ENCODE measurements around the gene EFNA1. TPM values are rescaled to one million over a fixed set of nuclear protein-coding genes. Genes with fewer than 3 reads are reported as not detected.
"Not testable (repeated sequence)": the region's sequence is repeated elsewhere in the genome, so short reads cannot be mapped to it uniquely, and the experiment has no call there.

EFNA1 gene
- total and polyA plus RNA-seq, 2 donors from 2014 or later = 61.1 to 133 TPM

DNA sequence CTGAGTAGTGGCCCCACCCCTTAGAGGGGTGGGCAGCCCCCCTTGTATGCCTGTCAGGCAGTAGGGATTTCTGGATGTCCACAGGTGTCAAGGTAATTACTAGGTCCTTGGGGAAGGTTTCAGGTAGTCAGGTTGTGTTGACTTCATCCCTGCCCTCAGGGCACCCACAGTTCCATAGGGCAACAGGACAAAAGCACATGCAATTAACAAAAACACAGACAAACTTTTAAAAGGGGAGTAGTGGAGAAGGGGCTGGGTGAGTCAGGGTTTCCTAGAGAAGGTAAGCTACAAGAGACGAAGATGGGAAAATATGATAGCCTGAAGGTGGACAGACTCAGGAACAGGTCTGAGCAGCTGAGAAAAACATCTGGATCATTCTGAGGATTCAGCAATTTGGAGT lies 31.3 kb downstream of the EFNA1 start:
- Histone ChIP-seq H3K27ac (ENCODE audit: low read depth in 2 of 2, low read length in 2 of 2) (no peak overlapping the region), H3K4me1 (ENCODE audit: control insufficient read depth in 2 of 3, insufficient read depth in 2 of 3, low read depth in 1 of 3, low read length in 3 of 3) (no peaks in the 10 kb centered on the region), H3K36me3 (ENCODE audit: control insufficient read depth in 2 of 3, insufficient read depth in 3 of 3, low read length in 3 of 3) (no peaks in the 10 kb centered on the region), H3K4me3 (ENCODE audit: low read length in 3 of 3) (no peak overlapping the region), H3K9ac (ENCODE audit: low read length in 3 of 3) (no peak overlapping the region), H3K27me3 (ENCODE audit: control insufficient read depth, insufficient read depth, low read length) (no peaks in the 10 kb centered on the region), H3K9me3 (ENCODE audit: control insufficient read depth in 2 of 3, insufficient read depth in 1 of 3, low read length in 3 of 3) (no peaks in the 10 kb centered on the region)
- DNase-seq (peak in 1 of 5 donors; percentile 18), FAIRE-seq (no peak)
- TF ChIP-seq, protein P1, sequence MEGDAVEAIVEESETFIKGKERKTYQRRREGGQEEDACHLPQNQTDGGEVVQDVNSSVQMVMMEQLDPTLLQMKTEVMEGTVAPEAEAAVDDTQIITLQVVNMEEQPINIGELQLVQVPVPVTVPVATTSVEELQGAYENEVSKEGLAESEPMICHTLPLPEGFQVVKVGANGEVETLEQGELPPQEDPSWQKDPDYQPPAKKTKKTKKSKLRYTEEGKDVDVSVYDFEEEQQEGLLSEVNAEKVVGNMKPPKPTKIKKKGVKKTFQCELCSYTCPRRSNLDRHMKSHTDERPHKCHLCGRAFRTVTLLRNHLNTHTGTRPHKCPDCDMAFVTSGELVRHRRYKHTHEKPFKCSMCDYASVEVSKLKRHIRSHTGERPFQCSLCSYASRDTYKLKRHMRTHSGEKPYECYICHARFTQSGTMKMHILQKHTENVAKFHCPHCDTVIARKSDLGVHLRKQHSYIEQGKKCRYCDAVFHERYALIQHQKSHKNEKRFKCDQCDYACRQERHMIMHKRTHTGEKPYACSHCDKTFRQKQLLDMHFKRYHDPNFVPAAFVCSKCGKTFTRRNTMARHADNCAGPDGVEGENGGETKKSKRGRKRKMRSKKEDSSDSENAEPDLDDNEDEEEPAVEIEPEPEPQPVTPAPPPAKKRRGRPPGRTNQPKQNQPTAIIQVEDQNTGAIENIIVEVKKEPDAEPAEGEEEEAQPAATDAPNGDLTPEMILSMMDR (IDR thresholded peaks at IDR 0.05; ENCODE audit: borderline replicate concordance, extremely low read depth, insufficient read depth) = no peak
- intact Hi-C loops (cut with DNase I) = no loop called here

DNA sequence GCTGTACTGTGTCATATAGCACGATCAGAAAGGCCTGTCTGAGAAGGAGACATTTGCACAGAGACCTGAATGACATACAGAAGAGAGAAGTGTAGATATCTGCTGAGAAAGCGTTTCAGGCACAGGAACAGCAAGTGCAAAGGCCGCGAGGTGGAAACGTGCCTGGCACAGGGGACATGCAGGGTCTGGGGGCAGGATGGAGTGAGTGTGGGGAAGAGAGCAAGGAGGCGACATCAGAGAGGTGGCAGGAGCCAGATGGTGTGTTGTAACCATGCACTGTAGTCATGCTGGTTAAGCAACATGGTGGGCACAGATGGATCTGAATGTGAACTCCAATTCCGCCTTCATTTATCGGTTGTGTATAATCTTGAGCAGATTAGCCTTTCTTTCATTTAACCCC lies 32.5 kb downstream of the EFNA1 start:
- H3K36me3 ChIP-seq (ENCODE audit: control insufficient read depth in 2 of 3, insufficient read depth in 3 of 3, low read length in 3 of 3) = no peaks in the 10 kb centered on the region
- intact Hi-C loops (cut with DNase I) = no loop called here
- H3K27ac ChIP-seq (ENCODE audit: low read depth in 2 of 2, low read length in 2 of 2) = no peak overlapping the region
- H3K9ac ChIP-seq (ENCODE audit: low read length in 3 of 3) = no peak overlapping the region
- FAIRE-seq (no peak), DNase-seq (peak in 1 of 5 donors; percentile 9)
- no peaks in the 10 kb centered on the region for H3K9me3 ChIP-seq (ENCODE audit: control insufficient read depth in 2 of 3, insufficient read depth in 1 of 3, low read length in 3 of 3)
- no peaks in the 10 kb centered on the region for H3K4me1 ChIP-seq (ENCODE audit: control insufficient read depth in 2 of 3, insufficient read depth in 2 of 3, low read depth in 1 of 3, low read length in 3 of 3)
- no peaks in the 10 kb centered on the region for H3K27me3 ChIP-seq (ENCODE audit: control insufficient read depth, insufficient read depth, low read length)
- TF ChIP-seq, protein P1 (IDR thresholded peaks at IDR 0.05; ENCODE audit: borderline replicate concordance, extremely low read depth, insufficient read depth) = no peak
- H3K4me3 ChIP-seq (ENCODE audit: low read length in 3 of 3) = no peak overlapping the region

DNA sequence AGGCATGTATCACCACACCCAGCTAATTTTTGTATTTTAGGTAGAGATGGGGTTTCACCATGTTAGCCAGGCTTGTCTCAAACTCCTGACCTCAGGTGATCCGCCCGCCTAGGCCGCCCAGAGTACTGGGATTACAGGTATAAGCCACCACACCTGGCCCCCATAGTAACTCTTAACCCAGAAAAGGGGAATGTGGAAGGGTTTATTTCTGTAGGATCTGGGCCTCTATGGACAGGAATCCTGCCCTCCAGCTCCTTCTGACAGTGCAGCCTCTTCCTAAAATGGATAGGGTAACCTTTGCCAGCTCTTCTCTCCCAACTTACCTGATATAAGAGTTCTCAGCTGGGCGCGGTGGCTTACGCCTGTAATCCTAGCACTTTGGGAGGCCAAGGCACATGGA lies 35.0 kb downstream of the EFNA1 start:
- H3K36me3 ChIP-seq (ENCODE audit: control insufficient read depth in 2 of 3, insufficient read depth in 3 of 3, low read length in 3 of 3); H3K9ac ChIP-seq (ENCODE audit: low read length in 3 of 3); FAIRE-seq; H3K9me3 ChIP-seq (ENCODE audit: control insufficient read depth in 2 of 3, insufficient read depth in 1 of 3, low read length in 3 of 3); H3K4me3 ChIP-seq (ENCODE audit: low read length in 3 of 3); H3K27ac ChIP-seq (ENCODE audit: low read depth in 2 of 2, low read length in 2 of 2); intact Hi-C loops (cut with DNase I); H3K27me3 ChIP-seq (ENCODE audit: control insufficient read depth, insufficient read depth, low read length); H3K4me1 ChIP-seq (ENCODE audit: control insufficient read depth in 2 of 3, insufficient read depth in 2 of 3, low read depth in 1 of 3, low read length in 3 of 3): not testable (repeated sequence)
- DNase-seq = peak in 1 of 5 donors; percentile 12

DNA sequence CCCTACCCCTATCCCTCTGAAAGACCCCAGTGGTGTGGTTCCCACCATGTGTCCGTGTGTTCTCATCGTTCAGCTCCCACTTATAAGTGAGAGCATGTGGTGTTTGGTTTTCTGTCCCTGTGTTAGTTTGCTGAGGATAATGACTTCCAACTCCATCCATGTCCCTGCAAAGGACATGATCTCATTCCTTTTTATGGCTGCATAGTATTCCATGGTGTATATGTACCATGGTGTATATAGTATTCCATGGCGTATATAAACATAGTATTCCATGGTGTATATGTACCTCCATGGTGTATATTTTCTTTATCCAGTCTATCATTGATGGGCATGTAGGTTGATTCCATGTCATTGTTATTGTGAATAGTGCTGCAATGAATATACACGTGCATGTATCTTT lies 36.1 kb downstream of the EFNA1 start:
- H3K27me3 ChIP-seq (ENCODE audit: control insufficient read depth, insufficient read depth, low read length); H3K27ac ChIP-seq (ENCODE audit: low read depth in 2 of 2, low read length in 2 of 2); FAIRE-seq; H3K4me3 ChIP-seq (ENCODE audit: low read length in 3 of 3); H3K4me1 ChIP-seq (ENCODE audit: control insufficient read depth in 2 of 3, insufficient read depth in 2 of 3, low read depth in 1 of 3, low read length in 3 of 3); H3K9me3 ChIP-seq (ENCODE audit: control insufficient read depth in 2 of 3, insufficient read depth in 1 of 3, low read length in 3 of 3); intact Hi-C loops (cut with DNase I); H3K36me3 ChIP-seq (ENCODE audit: control insufficient read depth in 2 of 3, insufficient read depth in 3 of 3, low read length in 3 of 3); H3K9ac ChIP-seq (ENCODE audit: low read length in 3 of 3); DNase-seq: not testable (repeated sequence)

DNA sequence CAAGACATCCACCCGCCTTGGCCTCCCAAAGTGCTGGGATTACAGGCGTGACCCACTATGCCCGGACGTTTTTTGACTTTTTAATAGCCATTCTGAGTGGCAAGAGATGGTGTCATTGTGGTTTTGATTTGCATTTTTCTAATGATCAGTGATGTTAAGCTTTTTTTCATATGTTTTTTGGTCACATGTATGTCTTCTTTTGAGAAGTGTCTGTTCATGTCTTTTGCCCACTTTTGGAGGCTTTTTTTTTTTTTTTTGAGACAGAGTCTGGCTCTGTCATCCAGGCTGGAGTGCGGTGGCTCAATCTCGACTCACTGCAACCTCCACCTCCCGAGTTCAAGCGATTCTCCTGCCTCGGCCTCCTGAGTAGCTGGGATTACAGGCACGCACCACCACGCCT lies 36.9 kb downstream of the EFNA1 start:
- DNase-seq = peak in 1 of 5 donors; percentile 5
- not testable (repeated sequence) for H3K27me3 ChIP-seq (ENCODE audit: control insufficient read depth, insufficient read depth, low read length); H3K4me3 ChIP-seq (ENCODE audit: low read length in 3 of 3); H3K9ac ChIP-seq (ENCODE audit: low read length in 3 of 3); H3K4me1 ChIP-seq (ENCODE audit: control insufficient read depth in 2 of 3, insufficient read depth in 2 of 3, low read depth in 1 of 3, low read length in 3 of 3); H3K27ac ChIP-seq (ENCODE audit: low read depth in 2 of 2, low read length in 2 of 2); H3K9me3 ChIP-seq (ENCODE audit: control insufficient read depth in 2 of 3, insufficient read depth in 1 of 3, low read length in 3 of 3); FAIRE-seq
- intact Hi-C loops (cut with DNase I) = loop anchor here (5.0 kb wide), 1 partner anchor 72 kb away; no protein-coding TSS in a partner anchor
- H3K36me3 ChIP-seq (ENCODE audit: control insufficient read depth in 2 of 3, insufficient read depth in 3 of 3, low read length in 3 of 3) = peaks cover 4 to 10% (median 8%) of the 10 kb centered on the region in 3 donors
